Coronary artery (tissue), 2 donors: ENCODE results near the gene PHRF1.

Source experiments
- DNase-seq: peaks from one replicate; pipeline ENCODE4 v3.0.0-alpha.2; 2017; ENCODE audit warnings: low spot score
- H3K27ac ChIP-seq, 2 donors: fragments of 200-600 bp; sonication (generic); one replicate each; pipeline ENCODE4 v1.5.1; 2016 to 2019
- H3K4me3 ChIP-seq: fragments of 200-600 bp; sonication (generic); 2 replicates; pipeline ENCODE4 v1.5.1; 2016; ENCODE audit warnings: mild to moderate bottlenecking, moderate library complexity
- CTCF ChIP-seq: fragments of 200-600 bp; sonication (generic); IDR thresholded peaks from one replicate; pipeline ENCODE4 v1.5.1; 2019; ENCODE audit warnings: antibody characterized with exemption

The PHRF1 gene

GRCh38 chr11:540583-541432 is 35.5 kb upstream of the PHRF1 start:
- no peak for DNase-seq
- TF ChIP-seq CTCF = no peak
- Histone ChIP-seq H3K4me3 (no peak overlapping the region), H3K27ac (no peak overlapping the region)

- no peak overlapping the region for H3K4me3 ChIP-seq
- no peak for DNase-seq
- no peak overlapping the region for H3K27ac ChIP-seq
- no peak for TF ChIP-seq CTCF
Observed at GRCh38 chr11:541433-541885, 34.8 kb upstream of the PHRF1 start.

- DNase-seq = no peak
- H3K27ac ChIP-seq = no peak overlapping the region
- TF ChIP-seq CTCF = no peak
- no peak overlapping the region for H3K4me3 ChIP-seq
Observed at GRCh38 chr11:544817-545166, 31.5 kb upstream of the PHRF1 start.

- H3K4me3 ChIP-seq = no peak overlapping the region
- TF ChIP-seq CTCF = no peak
- DNase-seq = no peak
- no peak overlapping the region for H3K27ac ChIP-seq
Observed at GRCh38 chr11:545171-545570, 31.1 kb upstream of the PHRF1 start.

GRCh38 chr11:548700-549603 is 27.3 kb upstream of the PHRF1 start:
- Histone ChIP-seq H3K4me3 (no peak overlapping the region), H3K27ac (no peak overlapping the region)
- no peak for TF ChIP-seq CTCF
- DNase-seq = no peak

GRCh38 chr11:550021-550745 is 26.1 kb upstream of the PHRF1 start:
- DNase-seq = no peak
- no peak for TF ChIP-seq CTCF
- H3K27ac ChIP-seq = no peak overlapping the region
- no peak overlapping the region for H3K4me3 ChIP-seq
